Hepatocyte (in vitro differentiated cells): ENCODE measurements around the gene ATCAY.

Experiments
- EZH2 ChIP-seq: fragments of 200-600 bp; sonication (generic); IDR thresholded peaks from 2 replicates; pipeline ENCODE4 v1.6.1; 2016; ENCODE audit warnings: antibody characterized with exemption, mild to moderate bottlenecking, borderline replicate concordance
- EZH2phosphoT487 ChIP-seq: fragments of 200-600 bp; sonication (generic); IDR thresholded peaks from one replicate; pipeline ENCODE4 v1.6.1; 2018; ENCODE audit warnings: antibody characterized with exemption, mild to moderate bottlenecking, low read depth, moderate library complexity; ENCODE audit not compliant: unreplicated experiment, severe bottlenecking
- TF ChIP-seq, protein P1 (sequence below): fragments of 200-600 bp; sonication (generic); IDR thresholded peaks from 2 replicates; pipeline ENCODE4 v1.5.1; 2016; ENCODE audit warnings: antibody characterized with exemption, mild to moderate bottlenecking; ENCODE audit not compliant: poor library complexity

DNA sequence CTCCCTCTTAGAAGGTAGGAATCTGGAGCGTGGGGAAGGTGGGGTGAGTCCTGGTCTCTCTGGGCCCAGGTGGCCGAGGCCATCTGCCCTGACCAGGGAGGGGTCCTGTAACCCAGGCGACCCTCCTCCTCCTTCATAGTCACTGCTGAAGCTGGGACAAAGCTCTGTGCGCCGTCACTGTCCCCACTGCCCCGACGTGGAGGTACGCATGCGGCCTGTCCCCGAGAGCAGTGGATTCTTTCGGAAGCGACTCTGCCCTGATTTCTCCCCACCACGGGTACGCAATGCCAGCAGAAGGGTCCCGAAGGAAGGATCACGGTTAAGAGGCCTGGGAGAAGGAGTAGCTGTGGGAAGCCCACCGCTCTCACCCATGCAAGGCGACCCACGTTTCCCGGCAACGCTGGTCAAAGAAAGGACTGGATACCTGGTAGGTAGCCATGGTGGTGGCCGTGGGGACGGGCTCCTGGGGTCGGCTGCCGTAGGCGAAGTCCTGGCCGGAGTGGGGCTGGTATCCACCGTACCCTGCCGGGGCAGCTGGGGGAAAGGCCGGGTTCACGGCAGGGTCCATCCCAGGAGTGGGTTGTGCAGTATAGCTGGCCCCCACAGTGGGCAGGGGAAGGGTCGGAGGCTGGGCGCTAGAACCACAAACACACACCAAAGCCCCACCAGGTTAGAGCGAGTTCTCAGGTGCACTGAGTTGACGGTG lies 46.0 kb upstream of the ATCAY start:
- TF ChIP-seq, protein P1, sequence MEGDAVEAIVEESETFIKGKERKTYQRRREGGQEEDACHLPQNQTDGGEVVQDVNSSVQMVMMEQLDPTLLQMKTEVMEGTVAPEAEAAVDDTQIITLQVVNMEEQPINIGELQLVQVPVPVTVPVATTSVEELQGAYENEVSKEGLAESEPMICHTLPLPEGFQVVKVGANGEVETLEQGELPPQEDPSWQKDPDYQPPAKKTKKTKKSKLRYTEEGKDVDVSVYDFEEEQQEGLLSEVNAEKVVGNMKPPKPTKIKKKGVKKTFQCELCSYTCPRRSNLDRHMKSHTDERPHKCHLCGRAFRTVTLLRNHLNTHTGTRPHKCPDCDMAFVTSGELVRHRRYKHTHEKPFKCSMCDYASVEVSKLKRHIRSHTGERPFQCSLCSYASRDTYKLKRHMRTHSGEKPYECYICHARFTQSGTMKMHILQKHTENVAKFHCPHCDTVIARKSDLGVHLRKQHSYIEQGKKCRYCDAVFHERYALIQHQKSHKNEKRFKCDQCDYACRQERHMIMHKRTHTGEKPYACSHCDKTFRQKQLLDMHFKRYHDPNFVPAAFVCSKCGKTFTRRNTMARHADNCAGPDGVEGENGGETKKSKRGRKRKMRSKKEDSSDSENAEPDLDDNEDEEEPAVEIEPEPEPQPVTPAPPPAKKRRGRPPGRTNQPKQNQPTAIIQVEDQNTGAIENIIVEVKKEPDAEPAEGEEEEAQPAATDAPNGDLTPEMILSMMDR: no peak
- TF ChIP-seq EZH2 (no peak), EZH2phosphoT487 (no peak)
